H1 (cell line): Measurements from ENCODE around the gene DENND4A. TPM values are rescaled to one million over a fixed set of nuclear protein-coding genes. Genes with fewer than 3 reads are reported as not detected.
A peak's percentile ranks its signal among the peaks of the same experiment; 100 is the strongest.

Experiments used
- BRCA1 ChIP-seq: IDR thresholded peaks from 2 replicates; pipeline ENCODE4 v1.6.1; 2012; ENCODE audit warnings: low read depth, low read length, improper control_type of control experiment
- POLR2AphosphoS5 ChIP-seq: IDR thresholded peaks from 2 replicates; pipeline ENCODE4 v1.6.1; 2011; ENCODE audit warnings: low read depth, low read length
- RXRA ChIP-seq: IDR thresholded peaks from 2 replicates; pipeline ENCODE4 v1.6.1; 2011; ENCODE audit warnings: low read depth, mild to moderate bottlenecking, low read length, moderate library complexity; ENCODE audit not compliant: insufficient read depth
- SAP30 ChIP-seq: fragments of 300-600 bp; sonication (generic); IDR thresholded peaks from 2 replicates; pipeline ENCODE4 v1.7.1; 2012; ENCODE audit warnings: low read length, moderate library complexity, mild to moderate bottlenecking, inconsistent platforms; ENCODE audit not compliant: insufficient read depth, insufficient replicate concordance
- SP2 ChIP-seq: IDR thresholded peaks from 2 replicates; pipeline ENCODE4 v1.6.1; 2012; ENCODE audit warnings: mild to moderate bottlenecking, low read length, inconsistent platforms
- polyA plus RNA-seq, 7 experiments: library from polyadenylated mRNA; depleted of rRNA in 3 of 7; stranded (reverse) in 5 of 7; unstranded in 2 of 7; fragments of >200 nt in 5 of 7; fragments of 200-250 nt in 2 of 7; gene quantifications; 1 replicate in 5 of 7; 2 replicates in 1 of 7; 4 replicates in 1 of 7; pipeline versions ENCODE4 v1.2.1 to v1.2.3, GENCODE V29; 2011 to 2013; ENCODE audit warnings: missing spikeins in 2 of 7, mixed read lengths in 2 of 7
- total RNA-seq: library from RNA; stranded (reverse); fragmentation: NEBNext Ultra II Directional; extraction: Animal tissue kit (Norgen Biotek cat#: 25700); gene quantifications from 2 replicates; pipeline ENCODE4 v1.2.1, GENCODE V29; 2021

The DENND4A gene
- total and polyA plus RNA-seq, 2 of the 8 experiments (the other 6 are each of a cell fraction or from before 2014, with no cell fraction given): 1.3 to 4.7 TPM

- TF ChIP-seq SAP30 (peak; percentile 79), RXRA (no peak), BRCA1 (no peak), POLR2AphosphoS5 (no peak), SP2 (no peak)
Observed at GRCh38 chr15:65791335-65792137, 557 bp downstream of the DENND4A start (continued).
